ENCODE measurements around the gene GALM.
"Not testable (repeated sequence)": the region's sequence is repeated elsewhere in the genome, so short reads cannot be mapped to it uniquely, and the experiment has no call there.

GALM gene

GRCh38 chr2:38665854-38666555, at the start of gene GALM:
GALM (plus strand) TSS chr2:38666114; CDS start chr2:38666162, 48 bp downstream.
- peak; percentile 89 for DNase-seq (ENCODE audit: low spot score)

- no peak for DNase-seq (ENCODE audit: low spot score)
Observed at GRCh38 chr2:38617301-38617700, 48.6 kb upstream of the GALM start.

GRCh38 chr2:38619458-38620164, 46.3 kb upstream of the GALM start:
- no peak for DNase-seq (ENCODE audit: low spot score)

- no peak for DNase-seq (ENCODE audit: low spot score)
Observed at GRCh38 chr2:38620282-38620977, 45.5 kb upstream of the GALM start.

- no peak for DNase-seq (ENCODE audit: low spot score)
Observed at GRCh38 chr2:38621018-38621417, 44.9 kb upstream of the GALM start.

- DNase-seq (ENCODE audit: low spot score) = no peak
Observed at GRCh38 chr2:38622210-38622609, 43.7 kb upstream of the GALM start.

- DNase-seq (ENCODE audit: low spot score) = peak; percentile 64
Observed at GRCh38 chr2:38626326-38627035, 39.4 kb upstream of the GALM start.

- no peak for DNase-seq (ENCODE audit: low spot score)
Observed at GRCh38 chr2:38627391-38627790, 38.5 kb upstream of the GALM start.

GRCh38 chr2:38629684-38630083, 36.2 kb upstream of the GALM start:
- no peak for DNase-seq (ENCODE audit: low spot score)

- no peak for DNase-seq (ENCODE audit: low spot score)
Observed at GRCh38 chr2:38631976-38632375, 33.9 kb upstream of the GALM start.

GRCh38 chr2:38632980-38633379, 32.9 kb upstream of the GALM start:
- no peak for DNase-seq (ENCODE audit: low spot score)

- DNase-seq (ENCODE audit: low spot score) = no peak
Observed at GRCh38 chr2:38633895-38634294, 32.0 kb upstream of the GALM start.

- DNase-seq (ENCODE audit: low spot score) = no peak
Observed at GRCh38 chr2:38634684-38635083, 31.2 kb upstream of the GALM start.

- DNase-seq (ENCODE audit: low spot score) = no peak
Observed at GRCh38 chr2:38635139-38635538, 30.8 kb upstream of the GALM start.

GRCh38 chr2:38636069-38636468, 29.8 kb upstream of the GALM start:
- no peak for DNase-seq (ENCODE audit: low spot score)

- not testable (repeated sequence) for DNase-seq (ENCODE audit: low spot score)
Observed at GRCh38 chr2:38642373-38643017, 23.4 kb upstream of the GALM start.

GRCh38 chr2:38643021-38643671, 22.8 kb upstream of the GALM start:
- DNase-seq (ENCODE audit: low spot score) = no peak

GRCh38 chr2:38643683-38644511, 22.0 kb upstream of the GALM start:
- peak; percentile 67 for DNase-seq (ENCODE audit: low spot score)

GRCh38 chr2:38648107-38648761, 17.7 kb upstream of the GALM start:
- DNase-seq (ENCODE audit: low spot score) = peak; percentile 77

GRCh38 chr2:38649176-38649728, 16.7 kb upstream of the GALM start:
- DNase-seq (ENCODE audit: low spot score) = no peak
